Natural killer cell (primary cell): ENCODE results near the gene ALK. TPM values are rescaled to one million over a fixed set of nuclear protein-coding genes. Genes with fewer than 3 reads are reported as not detected.

Experiments used
- ATAC-seq, 3 donors: fragments of 150-1000 bp in 2 of 3; fragments of 200-7000 bp in 1 of 3; cut with Tn5 transposase; 1 replicate in 1 of 3; 2 replicates in 2 of 3; pipeline ENCODE4 v1.10.0; 2021; ENCODE audit warnings: mild to moderate bottlenecking in 2 of 3, moderate library complexity in 2 of 3
- DNase-seq, 2 donors: peaks; one replicate each; pipeline versions ENCODE4 v3.0.0 to v3.0.0-alpha.2; 2013 to 2021; ENCODE audit warnings: mixed read lengths in 1 of 2
- H3K27ac ChIP-seq: one replicate; pipeline ENCODE4 v1.5.1; 2013; ENCODE audit warnings: mild to moderate bottlenecking, low read length
- H3K27me3 ChIP-seq: one replicate; pipeline ENCODE4 v1.6.1; 2013; ENCODE audit warnings: low read length; ENCODE audit not compliant: control insufficient read depth, insufficient read depth
- H3K36me3 ChIP-seq: one replicate; pipeline ENCODE4 v1.6.1; 2013; ENCODE audit warnings: low read length; ENCODE audit not compliant: control insufficient read depth, insufficient read depth
- H3K4me1 ChIP-seq: one replicate; pipeline ENCODE4 v1.6.1; 2013; ENCODE audit warnings: low read length; ENCODE audit not compliant: control insufficient read depth, insufficient read depth
- H3K4me3 ChIP-seq: one replicate; pipeline ENCODE4 v1.5.1; 2013; ENCODE audit warnings: low read length
- H3K9me3 ChIP-seq: one replicate; pipeline ENCODE4 v1.6.1; 2013; ENCODE audit warnings: low read length; ENCODE audit not compliant: control insufficient read depth, insufficient read depth
- H3K27ac Mint-ChIP-seq, 2 donors: one replicate each; pipeline ENCODE4 v1.8.0; 2022; ENCODE audit warnings: mild to moderate bottlenecking in 2 of 2, mixed read lengths in 2 of 2, moderate library complexity in 1 of 2
- H3K27me3 Mint-ChIP-seq, 2 donors: one replicate each; pipeline ENCODE4 v1.8.0; 2022; ENCODE audit warnings: low read depth in 2 of 2, mixed read lengths in 2 of 2
- H3K36me3 Mint-ChIP-seq: one replicate; pipeline ENCODE4 v1.8.0; 2022; ENCODE audit warnings: mixed read lengths
- H3K4me1 Mint-ChIP-seq, 2 donors: one replicate each; pipeline ENCODE4 v1.8.0; 2022; ENCODE audit warnings: mixed read lengths in 2 of 2
- H3K4me3 Mint-ChIP-seq: one replicate; pipeline ENCODE4 v1.8.0; 2022; ENCODE audit warnings: mild to moderate bottlenecking, moderate library complexity, mixed read lengths
- H3K9me3 Mint-ChIP-seq, 2 donors: one replicate each; pipeline ENCODE4 v1.8.0; 2022; ENCODE audit warnings: mixed read lengths in 2 of 2
- CTCF ChIP-seq: fragments of 200-600 bp; IDR thresholded peaks from one replicate; pipeline ENCODE4 v1.8.0; 2022; ENCODE audit warnings: antibody characterized with exemption
- WGBS: methylation state at CpG from one replicate; pipeline ENCODE4 v1.1.7; 2013; ENCODE audit warnings: missing lambda C conversion rate; ENCODE audit not compliant: insufficient coverage; 5-methylcytosine and 5-hydroxymethylcytosine counted together
- intact Hi-C: fragments of 100-400 bp; cut with micrococcal nuclease; formaldehyde crosslinking; loops from one replicate; pipeline ENCODE4 v1.14.2; 2022
- total RNA-seq, 4 donors: library from RNA; stranded (reverse); fragments of 120-200 nt in 1 of 4; gene quantifications; one replicate each; pipeline versions ENCODE4 v1.2.3 to v1.2.4, GENCODE V29; 2013 to 2022

Gene ALK
- total RNA-seq, 3 donors from 2014 or later (not counting 1 experiment from before 2014, with no cell fraction given): not detected

- Mint-ChIP-seq H3K4me3 (no peak overlapping the region), H3K4me1 (no peaks in the 10 kb centered on the region), H3K9me3 (peaks cover 0 to 3% of the 10 kb centered on the region in 2 donors), H3K27ac (no peak overlapping the region), H3K27me3 (peaks cover 24 to 52% of the 10 kb centered on the region in 2 donors), H3K36me3 (no peaks in the 10 kb centered on the region)
- 74% methylated on average over 8 of the region's 8 CpGs for WGBS
- Histone ChIP-seq H3K4me1 (no peaks in the 10 kb centered on the region), H3K27me3 (peaks cover 2% of the 10 kb centered on the region), H3K27ac (no peak overlapping the region), H3K9me3 (no peaks in the 10 kb centered on the region), H3K36me3 (no peaks in the 10 kb centered on the region), H3K4me3 (no peak overlapping the region)
- ATAC-seq (no peak), DNase-seq (no peak)
- TF ChIP-seq CTCF: no peak
- intact Hi-C loops: no loop called here
These were observed 630.9 kb downstream of the ALK start for GRCh38 chr2:29290293-29291047.

- 93% methylated on average over 10 of the region's 10 CpGs for WGBS
- ATAC-seq (no peak), DNase-seq (no peak)
- H3K27ac Mint-ChIP-seq: no peak overlapping the region
- Histone ChIP-seq H3K36me3 (no peaks in the 10 kb centered on the region), H3K27ac (no peak overlapping the region), H3K9me3 (no peaks in the 10 kb centered on the region), H3K27me3 (no peaks in the 10 kb centered on the region), H3K4me3 (no peak overlapping the region), H3K4me1 (no peaks in the 10 kb centered on the region)
- no peaks in the 10 kb centered on the region for H3K9me3 Mint-ChIP-seq
- no peaks in the 10 kb centered on the region for H3K36me3 Mint-ChIP-seq
- H3K4me3 Mint-ChIP-seq: no peak overlapping the region
- no peak for TF ChIP-seq CTCF
- H3K27me3 Mint-ChIP-seq: peaks cover 11 to 15% of the 10 kb centered on the region in 2 donors
- intact Hi-C loops: no loop called here
- no peaks in the 10 kb centered on the region for H3K4me1 Mint-ChIP-seq
These were observed 636.7 kb downstream of the ALK start for GRCh38 chr2:29284671-29285070.

GRCh38 chr2:29281916-29282247, 639.5 kb downstream of the ALK start:
- 89% methylated on average over 2 of the region's 3 CpGs for WGBS

More at GRCh38 chr2:29281916-29282247, 639.5 kb downstream of the ALK start:
- no peaks in the 10 kb centered on the region for H3K36me3 ChIP-seq
- H3K27ac Mint-ChIP-seq: no peak overlapping the region
- TF ChIP-seq CTCF: no peak
- H3K9me3 Mint-ChIP-seq: no peaks in the 10 kb centered on the region
- H3K4me3 ChIP-seq: no peak overlapping the region
- H3K4me1 ChIP-seq: no peaks in the 10 kb centered on the region
- no peaks in the 10 kb centered on the region for H3K36me3 Mint-ChIP-seq
- H3K27ac ChIP-seq: no peak overlapping the region
- no peaks in the 10 kb centered on the region for H3K9me3 ChIP-seq
- intact Hi-C loops: no loop called here
- H3K4me3 Mint-ChIP-seq: no peak overlapping the region
- DNase-seq: no peak
- peaks cover 19 to 32% of the 10 kb centered on the region in 2 donors for H3K27me3 Mint-ChIP-seq
- peaks cover 0 to 2% of the 10 kb centered on the region in 2 donors for H3K4me1 Mint-ChIP-seq
- H3K27me3 ChIP-seq: no peaks in the 10 kb centered on the region
- ATAC-seq: no peak
